Stimulated activated CD8-positive, alpha-beta memory T cell treated with anti-CD3 and anti-CD28 coated beads, Interleukin-12 subunit alpha, Interleukin-12 subunit beta, amount 100 ng/mL, for 4 hours (primary cell): ENCODE data around the gene RAI1.

ENCODE experiments used
- DNase-seq: peaks from one replicate; pipeline ENCODE4 v3.0.0-alpha.2; 2020; ENCODE audit warnings: low read depth

RAI1 gene

DNA sequence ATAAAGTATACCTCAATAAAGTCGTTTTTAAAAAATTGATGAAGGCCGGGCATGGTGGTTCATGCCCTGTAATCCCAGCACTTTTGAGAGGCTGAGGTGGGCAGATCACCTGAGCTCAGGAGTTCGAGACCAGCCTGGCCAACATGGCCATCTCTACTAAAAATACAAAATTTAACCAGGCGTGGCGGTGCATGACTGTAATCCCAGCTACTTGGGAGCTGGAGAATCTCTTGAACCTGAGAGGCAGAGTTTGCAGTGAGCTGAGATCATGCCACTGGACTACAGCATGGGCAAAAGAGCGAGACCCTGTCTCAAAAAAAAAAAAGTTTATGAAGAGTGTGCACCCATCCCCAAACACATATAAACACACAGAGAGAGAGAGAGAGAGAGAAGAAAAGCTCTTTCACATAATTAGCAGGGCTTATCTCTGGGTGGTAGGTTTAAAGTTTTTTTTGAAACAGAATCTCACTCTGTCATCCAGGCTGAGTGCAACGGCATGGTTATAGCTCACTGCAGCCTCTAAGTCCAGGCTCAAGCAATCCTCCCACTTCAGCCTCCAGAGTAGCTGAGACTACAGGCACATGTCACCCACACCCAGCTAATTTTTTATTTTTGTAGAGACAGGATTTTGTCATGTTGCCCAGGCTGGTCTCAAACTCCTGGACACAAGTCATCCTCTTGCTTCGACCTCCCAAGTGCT lies 152.6 kb downstream of the RAI1 start:
- DNase-seq: no peak

DNA sequence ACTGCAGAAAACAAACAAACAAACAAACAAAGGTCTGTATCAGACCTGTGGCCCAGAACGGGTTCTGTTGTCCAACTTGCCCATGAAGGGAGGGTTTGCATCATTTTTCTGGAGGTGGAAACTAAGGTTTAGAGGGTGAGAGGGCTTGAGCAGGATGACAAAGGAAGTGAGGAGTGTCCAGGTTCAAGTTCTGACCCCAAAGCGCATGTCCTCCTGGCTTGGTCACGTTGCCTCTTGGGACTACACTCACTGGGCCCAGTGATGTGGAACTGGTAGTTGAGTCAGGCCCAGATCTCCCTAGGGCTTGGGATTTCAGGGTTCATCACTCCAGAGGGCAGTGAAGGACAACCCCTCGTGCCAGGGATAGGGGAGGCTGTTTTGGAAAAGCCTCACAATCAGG lies 153.7 kb downstream of the RAI1 start:
- no peak for DNase-seq

DNA sequence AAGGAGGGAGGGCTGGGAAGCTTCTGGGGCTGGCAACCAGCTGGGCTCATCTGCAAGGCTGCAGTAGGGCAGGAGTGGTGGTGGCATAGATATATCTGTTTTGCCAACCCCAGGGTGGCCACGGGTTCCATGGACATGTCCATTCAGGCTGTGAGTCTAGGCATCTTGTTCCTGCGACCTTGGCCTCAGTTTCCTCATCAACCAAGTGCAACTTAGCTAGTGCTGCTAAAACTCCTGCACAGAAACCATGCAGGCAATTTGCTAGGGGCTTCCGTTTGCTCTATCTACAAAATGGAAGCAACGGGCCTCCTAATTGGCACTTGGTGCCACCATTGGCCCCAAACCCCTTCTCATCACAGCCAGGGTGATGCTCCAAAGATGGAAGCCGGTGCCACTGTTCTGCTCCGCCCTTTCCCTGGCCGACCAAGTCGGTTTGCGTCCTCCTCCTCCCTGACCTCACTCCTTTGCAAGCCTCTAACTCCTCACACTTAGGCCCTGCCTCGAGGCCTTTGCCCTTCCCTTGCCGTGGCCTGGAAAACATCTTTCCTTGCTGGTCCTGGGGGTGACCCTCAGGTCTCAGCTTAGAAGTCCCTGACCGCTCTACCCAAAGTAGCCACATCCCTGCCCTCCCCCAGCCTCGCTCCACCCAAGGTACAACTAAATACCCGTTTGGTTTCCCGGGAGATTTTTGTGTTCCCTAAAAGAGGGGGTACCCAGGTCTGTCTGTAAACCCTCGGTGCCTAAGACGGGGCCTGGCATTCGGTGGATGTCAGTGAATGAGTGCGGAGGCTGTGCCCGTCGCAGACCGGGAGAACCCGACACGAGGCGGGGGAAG lies 154.4 kb downstream of the RAI1 start:
- no peak for DNase-seq

DNA sequence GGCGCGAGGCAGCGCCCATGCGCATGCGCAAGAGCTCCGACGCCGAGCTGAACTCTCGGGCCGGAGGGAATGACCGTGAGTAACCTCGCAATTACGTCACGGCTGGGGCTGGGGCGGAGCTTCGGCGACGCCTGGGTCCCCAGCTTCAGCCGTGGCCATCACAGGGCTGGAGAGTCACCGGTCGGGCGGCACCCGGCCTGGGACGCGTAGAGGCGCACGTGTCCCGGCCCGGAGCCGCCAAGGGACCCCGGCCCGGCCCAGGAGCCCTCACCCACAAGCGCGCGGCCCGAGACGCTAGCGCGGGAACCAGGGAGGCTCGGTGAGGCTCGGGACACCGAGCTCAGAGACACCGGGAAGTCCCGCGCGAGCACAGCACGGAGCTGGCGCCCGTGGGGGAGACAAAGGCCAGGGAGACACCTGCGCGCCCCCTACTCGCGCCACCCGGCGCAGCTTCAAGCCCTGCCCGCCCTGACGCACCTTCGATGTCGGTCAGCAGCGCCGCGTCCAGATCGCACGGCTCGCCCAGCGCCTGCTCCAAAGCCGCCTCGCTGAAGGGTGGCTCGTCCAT lies 155.1 kb downstream of the RAI1 start:
- DNase-seq: peak; percentile 95

DNA sequence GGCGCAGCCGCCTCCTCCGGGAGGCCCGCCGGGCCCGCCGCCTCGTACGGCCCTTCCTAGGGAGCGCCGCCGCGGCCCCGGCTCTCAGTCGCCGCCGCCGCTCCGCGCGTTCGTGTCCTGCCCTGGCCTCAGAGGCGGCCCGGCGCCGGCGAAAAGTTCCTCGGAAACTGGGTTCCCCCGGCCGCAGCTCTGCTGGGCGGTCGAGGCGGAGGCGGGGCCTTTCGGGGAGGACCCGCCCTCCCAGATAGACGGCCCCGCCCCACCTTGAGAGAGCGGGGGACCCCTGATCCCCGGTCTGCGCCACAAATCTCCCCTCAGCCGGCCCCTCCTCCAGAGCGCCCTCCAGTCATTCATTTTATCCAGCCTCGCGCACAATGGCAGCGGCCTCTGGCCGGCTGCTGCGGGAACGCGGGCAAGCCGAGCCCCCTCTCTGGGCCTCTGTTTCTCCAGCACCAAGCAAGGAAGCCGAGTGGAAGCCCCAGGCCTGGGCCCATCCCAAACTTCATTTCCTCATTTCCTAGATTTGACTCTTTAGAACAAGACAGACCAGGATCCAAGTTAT lies 155.6 kb downstream of the RAI1 start, which contains the start of gene SREBF1:
Gene SREBF1, minus strand, starts transcription at position 169 of the 562 bp plus-strand sequence. CDS start 169 bp downstream, outside the sequence.
- DNase-seq: peak; percentile 55

GRCh38 chr17:17837380-17837821 lies 156.1 kb downstream of the RAI1 start:
- DNase-seq: no peak

GRCh38 chr17:17837966-17838962 lies 157.0 kb downstream of the RAI1 start:
- DNase-seq: no peak

- DNase-seq: peak; percentile 73
Measured at GRCh38 chr17:17839791-17840707, 158.8 kb downstream of the RAI1 start.

- no peak for DNase-seq
Measured at GRCh38 chr17:17840751-17841591, 159.7 kb downstream of the RAI1 start.

GRCh38 chr17:17841601-17842025 lies 160.4 kb downstream of the RAI1 start:
- no peak for DNase-seq

- no peak for DNase-seq
Measured at GRCh38 chr17:17842111-17842876, 161.0 kb downstream of the RAI1 start.

- DNase-seq: no peak
Measured at GRCh38 chr17:17843096-17843495, 161.8 kb downstream of the RAI1 start.

- DNase-seq: no peak
Measured at GRCh38 chr17:17844079-17844478, 162.8 kb downstream of the RAI1 start.

DNA sequence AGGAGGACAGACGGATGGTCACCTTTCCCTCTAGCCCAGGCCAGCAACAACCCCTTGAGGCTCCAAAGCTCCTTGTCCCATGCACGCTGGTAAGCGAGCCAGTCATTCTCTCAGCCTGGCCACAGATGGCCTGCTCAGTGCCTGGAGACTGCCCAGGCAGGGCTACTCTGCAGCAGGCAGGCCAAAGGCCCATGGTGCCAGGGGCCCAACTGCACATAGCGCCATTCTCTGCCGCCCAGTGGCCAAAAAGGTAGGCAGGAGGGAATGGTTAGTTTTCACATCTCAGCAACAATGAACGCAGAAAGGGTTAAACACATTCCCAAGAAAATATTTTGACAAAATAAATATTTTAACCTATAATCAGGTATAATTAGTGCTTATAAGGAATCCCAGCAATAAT lies 163.2 kb downstream of the RAI1 start:
- DNase-seq: no peak

DNA sequence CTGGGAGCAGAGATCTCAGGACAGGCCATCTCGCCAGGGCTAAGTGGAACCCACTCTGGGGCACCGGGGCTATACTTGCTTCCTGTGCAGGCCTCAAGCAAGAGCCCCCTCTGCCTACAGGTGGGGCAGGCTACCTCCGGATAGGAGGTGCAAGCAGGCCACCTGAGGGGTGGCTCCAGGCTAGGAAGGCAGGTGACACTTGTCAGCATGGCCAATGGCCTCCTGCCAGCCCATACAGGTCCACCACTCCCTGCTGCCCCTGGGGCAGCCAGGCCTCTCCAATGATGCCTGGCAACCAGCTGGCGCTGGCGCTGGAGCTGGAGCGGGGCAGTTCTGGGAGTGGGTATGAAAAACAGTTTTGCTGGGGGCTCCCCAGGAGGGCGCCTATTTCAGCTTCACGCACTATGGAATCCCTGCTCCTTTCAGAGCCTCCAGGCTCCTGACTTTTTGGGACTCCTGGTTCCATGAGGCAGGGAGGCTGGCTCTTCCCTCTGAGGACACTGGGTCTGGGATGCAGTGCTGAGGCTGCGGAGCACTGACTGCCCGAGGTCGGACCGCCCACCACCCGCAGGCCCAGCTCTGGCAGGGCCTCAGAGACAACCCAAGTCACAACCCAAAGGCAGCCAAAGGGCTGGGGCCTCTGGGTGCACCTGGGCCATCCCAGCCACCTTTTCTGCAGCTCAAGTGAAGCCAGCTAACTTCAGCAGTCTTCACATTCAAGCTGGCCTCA lies 164.0 kb downstream of the RAI1 start:
- DNase-seq: no peak

- DNase-seq: no peak
Measured at GRCh38 chr17:17846003-17846402, 164.7 kb downstream of the RAI1 start.

GRCh38 chr17:17846645-17847044 lies 165.4 kb downstream of the RAI1 start:
- no peak for DNase-seq
